HCT116 (cell line): ENCODE data around the gene PHACTR4. TPM values are rescaled to one million over a fixed set of nuclear protein-coding genes. Genes with fewer than 3 reads are reported as not detected.

Experiments used
- ATAC-seq: fragments of 200-7000 bp; cut with Tn5 transposase; 2 replicates; pipeline ENCODE4 v1.9.1; 2020; ENCODE audit warnings: mild to moderate bottlenecking, moderate library complexity
- BruUV-seq: library from RNA; stranded (reverse); fragments of 400-500 nt; replicated peaks from 2 replicates; lab custom pipeline; 2021; lab: Mats Ljungman, UMichigan
- CTCF ChIA-PET: fragments of 300-600 bp; sonication (Branson Sonifier 250); formaldehyde crosslinking; loops from one replicate; lab custom pipeline; 2021; ENCODE audit warnings: antibody characterized with exemption; lab: Charles Lee
- POLR2A ChIA-PET: fragments of 300-600, 350-600 bp; sonication (Branson Sonifier 250); formaldehyde crosslinking; loops from one replicate; lab custom pipeline; 2021; ENCODE audit warnings: antibody characterized with exemption; lab: Charles Lee
- RAD21 ChIA-PET, 2 experiments: fragments of 300-600 bp; sonication (Branson Sonifier 250); formaldehyde crosslinking; loops; one replicate each; lab custom pipeline; 2023; ENCODE audit warnings: low total read pairs in 2 of 2; ENCODE audit not compliant: uncharacterized antibody in 2 of 2, unreplicated experiment in 2 of 2, low non-redundant PET in 1 of 2; lab: Charles Lee
- DNase-seq: peaks from one replicate; pipeline ENCODE4 v3.0.0-alpha.2; 2010; ENCODE audit warnings: low read depth, low spot score
- H2AFZ ChIP-seq: fragments of 200-600 bp; shearing (Covaris generic), sonication (generic); 2 replicates; pipeline ENCODE4 v1.6.1; 2017; ENCODE audit warnings: low read depth, mixed run types, mixed read lengths, antibody characterized with exemption, low read length; ENCODE audit not compliant: poor library complexity, severe bottlenecking
- H3K27ac ChIP-seq: 2 replicates; pipeline ENCODE4 v1.5.1; 2012; ENCODE audit warnings: low read depth, low read length
- H3K27me3 ChIP-seq: fragments of 200-600 bp; sonication (generic); 2 replicates; pipeline ENCODE4 v1.6.1; 2016; ENCODE audit warnings: mixed run types, low read length, mixed read lengths; ENCODE audit not compliant: insufficient read depth
- H3K36me3 ChIP-seq, 2 experiments: fragments of 200-500 bp in 1 of 2; fragments of 200-600 bp in 1 of 2; sonication (Bioruptor generic) in 1 of 2; sonication (generic) in 1 of 2; 2 replicates each; pipeline versions ENCODE4 v1.5.1 to v1.6.1; 2014 to 2016; ENCODE audit warnings: low read length in 2 of 2, inconsistent platforms in 1 of 2, mixed read lengths in 1 of 2, mixed run types in 1 of 2; ENCODE audit not compliant: insufficient read depth in 2 of 2, control insufficient read depth in 1 of 2
- H3K4me1 ChIP-seq, 2 experiments: fragments of 200-600 bp in 1 of 2; sonication (generic) in 1 of 2; 2 replicates each; pipeline versions ENCODE4 v1.5.1 to v1.6.1; 2012 to 2017; ENCODE audit warnings: low read length in 2 of 2, inconsistent platforms in 1 of 2, mild to moderate bottlenecking in 1 of 2, mixed read lengths in 1 of 2, mixed run types in 1 of 2, moderate library complexity in 1 of 2; ENCODE audit not compliant: insufficient read depth in 2 of 2, control insufficient read depth in 1 of 2
- H3K4me2 ChIP-seq: fragments of 200-600 bp; sonication (generic); 2 replicates; pipeline ENCODE4 v1.6.1; 2017; ENCODE audit warnings: mixed run types, low read length, mixed read lengths
- H3K4me3 ChIP-seq, 2 experiments: fragments of 200-600 bp in 1 of 2; sonication (generic) in 1 of 2; replicated peaks in 1 of 2; 2 replicates each; pipeline ENCODE4 v1.5.1; 2011 to 2016; ENCODE audit warnings: low read length in 2 of 2, control low read depth in 1 of 2, low read depth in 1 of 2, mild to moderate bottlenecking in 1 of 2, mixed read lengths in 1 of 2, mixed run types in 1 of 2
- H3K79me2 ChIP-seq: fragments of 200-600 bp; sonication (generic); 2 replicates; pipeline ENCODE4 v1.6.1; 2017; ENCODE audit warnings: mild to moderate bottlenecking, mixed run types, low read length, moderate library complexity, mixed read lengths; ENCODE audit not compliant: insufficient read depth
- H3K9ac ChIP-seq: fragments of 200-600 bp; sonication (generic); 2 replicates; pipeline ENCODE4 v1.6.1; 2016; ENCODE audit warnings: low read length, mixed read lengths
- H3K9me2 ChIP-seq: fragments of 200-600 bp; sonication (generic), shearing (Covaris generic); 2 replicates; pipeline ENCODE4 v1.6.1; 2017; ENCODE audit warnings: mixed run types, mild to moderate bottlenecking, moderate library complexity; ENCODE audit not compliant: insufficient read depth
- H3K9me3 ChIP-seq, 2 experiments: fragments of 200-500 bp in 1 of 2; fragments of 200-600 bp in 1 of 2; sonication (Bioruptor generic) in 1 of 2; sonication (generic) in 1 of 2; 2 replicates each; pipeline ENCODE4 v1.6.1; 2014 to 2017; ENCODE audit warnings: low read length in 2 of 2, mixed read lengths in 2 of 2, inconsistent platforms in 1 of 2, low read depth in 1 of 2, mild to moderate bottlenecking in 1 of 2, mixed run types in 1 of 2, moderate library complexity in 1 of 2; ENCODE audit not compliant: control insufficient read depth in 1 of 2, insufficient read depth in 1 of 2
- H4K20me1 ChIP-seq: fragments of 200-600 bp; sonication (generic), shearing (Covaris generic); 2 replicates; pipeline ENCODE4 v1.6.1; 2017; ENCODE audit warnings: mixed run types, mild to moderate bottlenecking, moderate library complexity; ENCODE audit not compliant: insufficient read depth
- ATF3 ChIP-seq: IDR thresholded peaks from 2 replicates; pipeline ENCODE4 v1.6.1; 2012
- CBX3 ChIP-seq: IDR thresholded peaks from 2 replicates; pipeline ENCODE4 v1.6.1; 2012; ENCODE audit warnings: low read depth
- EGR1 ChIP-seq: IDR thresholded peaks from 2 replicates; pipeline ENCODE4 v1.6.1; 2012; ENCODE audit warnings: low read depth
- EZH2phosphoT487 ChIP-seq: fragments of 200-600 bp; IDR thresholded peaks from 2 replicates; pipeline ENCODE4 v1.6.1; 2018; ENCODE audit warnings: antibody characterized with exemption, borderline replicate concordance
- FOSL1 ChIP-seq: IDR thresholded peaks from 2 replicates; pipeline ENCODE4 v1.6.1; 2012; ENCODE audit warnings: low read depth
- JUND ChIP-seq: IDR thresholded peaks from 2 replicates; pipeline ENCODE4 v1.6.1; 2012
- MAX ChIP-seq: IDR thresholded peaks from 2 replicates; pipeline ENCODE4 v1.6.1; 2012
- SP1 ChIP-seq: IDR thresholded peaks from 2 replicates; pipeline ENCODE4 v1.6.1; 2012; ENCODE audit warnings: low read depth
- YY1 ChIP-seq: IDR thresholded peaks from 2 replicates; pipeline ENCODE4 v1.6.1; 2011; ENCODE audit warnings: low read length, low read depth, moderate library complexity, mild to moderate bottlenecking; ENCODE audit not compliant: insufficient replicate concordance; ENCODE audit errors: extremely low read depth
- ZBTB33 ChIP-seq: IDR thresholded peaks from 2 replicates; pipeline ENCODE4 v1.6.1; 2011; ENCODE audit warnings: mild to moderate bottlenecking, low read length, moderate library complexity; ENCODE audit not compliant: insufficient replicate concordance; ENCODE audit errors: extremely low read depth
- ZFX ChIP-seq: fragments of 450-650 bp; IDR thresholded peaks from 2 replicates; pipeline ENCODE4 v1.6.1; 2017
- intact Hi-C: fragments of 100-400 bp; cut with micrococcal nuclease; formaldehyde crosslinking; loops from 2 replicates; pipeline ENCODE4 v1.10.0; 2022
- total RNA-seq: library from RNA; stranded (reverse); gene quantifications from one replicate; pipeline ENCODE4 v1.2.1, GENCODE V29; 2021; ENCODE audit not compliant: unreplicated experiment

Gene PHACTR4
- total RNA-seq, 1 experiment from 2014 or later, result 36.0 TPM

GRCh38 chr1:28482138-28482537 is 112.6 kb downstream of the PHACTR4 start:
- no peak overlapping the region for H3K9ac ChIP-seq
- intact Hi-C loops, result no loop called here
- H3K4me1 ChIP-seq, result peaks cover 18 to 35% of the 10 kb centered on the region in 2 experiments
- H3K36me3 ChIP-seq, result peaks cover 12 to 22% of the 10 kb centered on the region in 2 experiments; a peak in 2 of 4 replicates
- H3K27ac ChIP-seq, result no peak overlapping the region
- H3K9me3 ChIP-seq, result no peaks in the 10 kb centered on the region
- H3K4me3 ChIP-seq, result no peak overlapping the region
- H4K20me1 ChIP-seq, result no peaks in the 10 kb centered on the region
- ATAC-seq (no peak), DNase-seq (no peak)
- no TSS peak for BruUV-seq
- RAD21 ChIA-PET, result interaction anchor here in 1 of 2 experiments (0.5 kb wide), 1 partner anchor 140 kb away, joined by 5 read pairs; no protein-coding TSS in a partner anchor
- POLR2A ChIA-PET, result interaction anchor here (1.0 kb wide), 2 partner anchors 24 to 28 kb away, joined by 3 read pairs; partner anchors contain the start of gene RCC1
- CTCF ChIA-PET, result no interaction called here
- H2AFZ ChIP-seq, result no peak overlapping the region
- TF ChIP-seq MAX (no peak), SP1 (no peak), ATF3 (no peak), JUND (no peak), EGR1 (no peak), ZBTB33 (no peak), YY1 (no peak), EZH2phosphoT487 (no peak), ZFX (no peak), CBX3 (no peak), FOSL1 (no peak)
- no peak overlapping the region for H3K4me2 ChIP-seq
- H3K9me2 ChIP-seq, result no peaks in the 10 kb centered on the region
- H3K79me2 ChIP-seq, result no peaks in the 10 kb centered on the region
- no peaks in the 10 kb centered on the region for H3K27me3 ChIP-seq
